K562 (cell line): ENCODE results near the gene GMPR2. TPM values are rescaled to one million over a fixed set of nuclear protein-coding genes. Genes with fewer than 3 reads are reported as not detected.

Experiments
- ASH1L ChIP-seq: fragments of 450-650 bp; IDR thresholded peaks from 2 replicates; pipeline ENCODE4 v1.6.1; 2018; ENCODE audit warnings: borderline replicate concordance, mild to moderate bottlenecking, low read depth; ENCODE audit not compliant: partially characterized antibody
- HNRNPK ChIP-seq: fragments of 200-400 bp; formaldehyde crosslinking; IDR thresholded peaks from one replicate; pipeline ENCODE4 v1.6.1; 2018; ENCODE audit warnings: mild to moderate bottlenecking, low read depth, low read length; ENCODE audit not compliant: poor library complexity, severe bottlenecking
- KHSRP ChIP-seq: fragments of 450-650 bp; IDR thresholded peaks from 2 replicates; pipeline ENCODE4 v1.6.1; 2017
- MITF ChIP-seq: IDR thresholded peaks from 2 replicates; pipeline ENCODE4 v1.6.1; 2014; ENCODE audit warnings: antibody characterized with exemption
- NFRKB ChIP-seq: fragments of 450-650 bp; IDR thresholded peaks from 2 replicates; pipeline ENCODE4 v1.6.1; 2016; ENCODE audit warnings: low read depth
- NFXL1 ChIP-seq: fragments of 450-650 bp; formaldehyde crosslinking; IDR thresholded peaks from 2 replicates; pipeline ENCODE4 v1.4.0; 2021; ENCODE audit warnings: mild to moderate bottlenecking
- NR1H2 ChIP-seq: sonication (generic); formaldehyde crosslinking; IDR thresholded peaks from 2 replicates; pipeline ENCODE4 v1.4.0; 2020; ENCODE audit warnings: mild to moderate bottlenecking, missing genetic modification reagents
- NR3C1 ChIP-seq: sonication (generic); formaldehyde crosslinking; IDR thresholded peaks from 2 replicates; pipeline ENCODE4 v1.8.1; 2022; ENCODE audit warnings: missing genetic modification reagents
- PRDM10 ChIP-seq: fragments of 450-650 bp; IDR thresholded peaks from 2 replicates; pipeline ENCODE4 v1.6.1; 2018; ENCODE audit not compliant: partially characterized antibody
- SAP30 ChIP-seq: fragments of 200-600 bp; sonication (generic); IDR thresholded peaks from 2 replicates; pipeline ENCODE4 v1.6.1; 2012; ENCODE audit warnings: borderline replicate concordance, low read depth, mild to moderate bottlenecking, moderate library complexity, low read length, control low read depth, inconsistent platforms; ENCODE audit not compliant: insufficient read depth, poor library complexity, severe bottlenecking
- TCFL5 ChIP-seq: fragments of 250-450 bp; sonication (Bioruptor Pico); conservative IDR thresholded peaks from 2 replicates; pipeline ENCODE4 v1.6.1; 2021; ENCODE audit warnings: mild to moderate bottlenecking, moderate library complexity, matching md5 sums
- ZNF217 ChIP-seq: sonication (generic); formaldehyde crosslinking; IDR thresholded peaks from 2 replicates; pipeline ENCODE4 v1.8.0; 2022; ENCODE audit warnings: mild to moderate bottlenecking, missing genetic modification reagents
- ZNF449 ChIP-seq: fragments of 250-450 bp; sonication (Bioruptor Pico); IDR thresholded peaks from 2 replicates; pipeline ENCODE4 v1.8.0; 2022; ENCODE audit warnings: moderate library complexity, mild to moderate bottlenecking, inconsistent platforms
- polyA plus RNA-seq, 8 experiments: library from polyadenylated mRNA; depleted of rRNA in 4 of 8; stranded (reverse) in 5 of 8; unstranded in 3 of 8; fragments of >200 nt; fragmentation: Nextera tagmentation in 2 of 8; fragmentation: Illumina TruSeq in 1 of 8; extraction: Ambion mirVana in 2 of 8; extraction: Trizol in 1 of 8; gene quantifications; 2 replicates each; pipeline versions ENCODE4 v1.2.1 to v1.2.3, GENCODE V29; 2011 to 2014; ENCODE audit warnings: inconsistent platforms in 1 of 8, missing spikeins in 1 of 8
- total RNA-seq, 7 experiments: library from RNA; depleted of rRNA in 6 of 7; stranded (reverse); fragments of >200 nt in 6 of 7; fragmentation: Illumina TruSeq in 2 of 7; extraction: Trizol in 2 of 7; gene quantifications; 2 replicates each; pipeline versions ENCODE4 v1.2.1 to v1.2.3, GENCODE V29; 2011 to 2021; ENCODE audit warnings: low replicate concordance in 1 of 7
- TF ChIP-seq, protein P1 (sequence below): fragments of 450-650 bp; IDR thresholded peaks from 2 replicates; pipeline ENCODE4 v1.6.1; 2018; ENCODE audit warnings: mild to moderate bottlenecking, low read depth; ENCODE audit not compliant: partially characterized antibody
- TF ChIP-seq, protein P2 (sequence below): fragments of 450-650 bp; IDR thresholded peaks from 2 replicates; pipeline ENCODE4 v1.6.1; 2016

GMPR2 gene
- total and polyA plus RNA-seq, 9 of the 15 experiments (the other 6 are each of a cell fraction or from before 2014, with no cell fraction given), result 26.4 to 67.4 (median 36.3) TPM

DNA sequence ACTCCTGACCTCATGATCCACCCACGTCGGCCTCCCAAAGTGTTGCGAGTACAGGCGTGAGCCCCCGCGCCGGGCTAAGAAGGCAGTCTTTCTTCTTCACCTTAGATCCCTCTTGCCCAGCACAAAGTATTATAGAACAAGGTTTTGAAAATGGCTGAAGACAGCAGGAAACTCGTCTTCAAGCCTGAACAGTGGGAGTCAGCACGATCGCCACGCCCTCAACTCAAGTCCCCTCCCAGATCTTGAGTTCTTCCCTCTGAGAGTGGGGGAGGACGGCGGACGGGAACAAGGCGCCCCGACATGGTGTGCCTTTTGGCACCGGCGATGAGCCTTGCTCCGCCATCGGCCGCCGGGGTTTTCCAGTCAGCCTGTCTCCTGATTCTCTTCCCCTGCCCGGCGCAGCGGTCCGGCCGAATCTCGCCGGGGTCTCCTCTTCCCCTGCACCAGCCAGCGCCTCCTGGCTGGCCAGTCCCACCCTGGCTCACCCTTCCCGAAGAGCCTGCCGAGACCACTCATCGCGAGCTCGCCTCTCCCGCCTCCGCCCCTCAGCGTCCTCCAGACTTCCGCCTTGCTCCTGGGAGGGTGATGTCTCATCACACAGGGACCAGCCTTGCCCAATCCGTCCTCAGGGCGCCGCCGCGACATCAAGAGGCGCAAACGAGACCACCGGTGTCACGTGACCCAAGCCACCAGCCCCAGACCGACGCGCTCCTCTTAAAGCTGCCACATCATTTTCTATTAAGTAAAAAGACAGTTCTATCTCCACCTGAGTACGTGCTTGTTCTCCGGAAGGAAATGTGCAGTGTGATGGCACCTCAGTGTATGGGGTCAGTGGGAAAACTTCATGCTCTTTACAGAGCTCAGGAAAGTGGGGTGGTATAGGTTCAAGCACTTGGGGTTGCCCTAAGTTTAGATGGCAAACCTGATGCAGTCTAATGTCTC, 19.5 kb upstream of the GMPR2 start, which contains the start of gene CHMP4A (continued):
- TF ChIP-seq MITF (no peak), SAP30 (peak; percentile 50), PRDM10 (peak; percentile 91), TCFL5 (CRISPR knock-in tag) (no peak), ZNF217 (CRISPR knock-in tag) (no peak), ASH1L (no peak), NFRKB (peak; percentile 90), NFXL1 (no peak), NR1H2 (CRISPR knock-in tag) (no peak), NR3C1 (CRISPR knock-in tag) (no peak), KHSRP (peak; percentile 77), HNRNPK (no peak), ZNF449 (CRISPR knock-in tag) (no peak)
- TF ChIP-seq, protein P1, sequence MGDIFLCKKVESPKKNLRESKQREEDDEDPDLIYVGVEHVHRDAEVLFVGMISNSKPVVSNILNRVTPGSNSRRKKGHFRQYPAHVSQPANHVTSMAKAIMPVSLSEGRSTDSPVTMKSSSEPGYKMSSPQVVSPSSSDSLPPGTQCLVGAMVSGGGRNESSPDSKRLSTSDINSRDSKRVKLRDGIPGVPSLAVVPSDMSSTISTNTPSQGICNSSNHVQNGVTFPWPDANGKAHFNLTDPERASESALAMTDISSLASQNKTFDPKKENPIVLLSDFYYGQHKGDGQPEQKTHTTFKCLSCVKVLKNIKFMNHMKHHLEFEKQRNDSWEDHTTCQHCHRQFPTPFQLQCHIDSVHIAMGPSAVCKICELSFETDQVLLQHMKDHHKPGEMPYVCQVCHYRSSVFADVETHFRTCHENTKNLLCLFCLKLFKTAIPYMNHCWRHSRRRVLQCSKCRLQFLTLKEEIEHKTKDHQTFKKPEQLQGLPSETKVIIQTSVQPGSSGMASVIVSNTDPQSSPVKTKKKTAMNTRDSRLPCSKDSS, result no peak
- TF ChIP-seq, protein P2, sequence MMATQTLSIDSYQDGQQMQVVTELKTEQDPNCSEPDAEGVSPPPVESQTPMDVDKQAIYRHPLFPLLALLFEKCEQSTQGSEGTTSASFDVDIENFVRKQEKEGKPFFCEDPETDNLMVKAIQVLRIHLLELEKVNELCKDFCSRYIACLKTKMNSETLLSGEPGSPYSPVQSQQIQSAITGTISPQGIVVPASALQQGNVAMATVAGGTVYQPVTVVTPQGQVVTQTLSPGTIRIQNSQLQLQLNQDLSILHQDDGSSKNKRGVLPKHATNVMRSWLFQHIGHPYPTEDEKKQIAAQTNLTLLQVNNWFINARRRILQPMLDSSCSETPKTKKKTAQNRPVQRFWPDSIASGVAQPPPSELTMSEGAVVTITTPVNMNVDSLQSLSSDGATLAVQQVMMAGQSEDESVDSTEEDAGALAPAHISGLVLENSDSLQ, result peak; percentile 54; the same call in 1 of the 2 replicates
